ENCODE measurements around the gene GOLGA6L10.
"Not testable (repeated sequence)": the region's sequence is repeated elsewhere in the genome, so short reads cannot be mapped to it uniquely, and the experiment has no call there.

The GOLGA6L10 gene

GRCh38 chr15:82299511-82299914 is 49.8 kb downstream of the GOLGA6L10 start:
- DNase-seq (ENCODE audit: low read depth) = not testable (repeated sequence)

- DNase-seq (ENCODE audit: low read depth) = peak; percentile 23
Observed at GRCh38 chr15:82298520-82298919, 50.8 kb downstream of the GOLGA6L10 start.

GRCh38 chr15:82298032-82298431 is 51.2 kb downstream of the GOLGA6L10 start:
- no peak for DNase-seq (ENCODE audit: low read depth)

- no peak for DNase-seq (ENCODE audit: low read depth)
Observed at GRCh38 chr15:82297546-82297945, 51.7 kb downstream of the GOLGA6L10 start.

GRCh38 chr15:82294061-82294690 is 55.1 kb downstream of the GOLGA6L10 start:
- no peak for DNase-seq (ENCODE audit: low read depth)

GRCh38 chr15:82292271-82292670 is 57.0 kb downstream of the GOLGA6L10 start:
- DNase-seq (ENCODE audit: low read depth) = no peak

Measured in stimulated activated CD8-positive, alpha-beta memory T cell treated with anti-CD3 and anti-CD28 coated beads, Interleukin-15, amount 100 ng/mL, for 24 hours (primary cell).